IMR-90 (cell line): ENCODE measurements around the gene SNX21. TPM values are rescaled to one million over a fixed set of nuclear protein-coding genes. Genes with fewer than 3 reads are reported as not detected.
A peak's percentile ranks its signal among the peaks of the same experiment; 100 is the strongest.

Experiments used
- ATAC-seq: fragments of 200-7000 bp; cut with Tn5 transposase; 2 replicates; pipeline ENCODE4 v1.9.1; 2020; ENCODE audit warnings: low read depth, mild to moderate bottlenecking, moderate library complexity
- BruUV-seq: library from RNA; stranded (reverse); fragments of 400-500 nt; replicated peaks from 2 replicates; lab custom pipeline; 2021; lab: Mats Ljungman, UMichigan
- CTCF ChIA-PET: fragments of 300-600 bp; formaldehyde crosslinking; extraction: SDS; loops from one replicate; lab custom pipeline; 2021; ENCODE audit warnings: antibody characterized with exemption; lab: Yijun Ruan, JAX
- POLR2A ChIA-PET: fragments of 300-600 bp; sonication (Branson Sonifier 250); formaldehyde crosslinking; loops from one replicate; lab custom pipeline; 2022; ENCODE audit warnings: antibody characterized with exemption; ENCODE audit not compliant: unreplicated experiment; lab: Charles Lee
- DNase-seq: peaks from one replicate; pipeline ENCODE4 v3.0.0; 2013
- H2AFZ ChIP-seq: replicated peaks from 2 replicates; pipeline ENCODE3; 2013; ENCODE audit warnings: low read length, mild to moderate bottlenecking; ENCODE audit not compliant: poor library complexity
- H2AK5ac ChIP-seq: 2 replicates; pipeline ENCODE4 v1.6.1; 2013; ENCODE audit warnings: low read depth, low read length, inconsistent platforms
- H2AK9ac ChIP-seq: replicated peaks from 2 replicates; pipeline ENCODE3; 2013; ENCODE audit warnings: mild to moderate bottlenecking, low read depth, low read length, moderate library complexity; ENCODE audit not compliant: poor library complexity
- H2BK120ac ChIP-seq: 2 replicates; pipeline ENCODE4 v1.6.1; 2013; ENCODE audit warnings: low read depth, low read length, inconsistent platforms
- H2BK15ac ChIP-seq: 3 replicates; pipeline ENCODE4 v1.6.1; 2013; ENCODE audit warnings: low read depth, low read length, inconsistent platforms
- H2BK20ac ChIP-seq: 2 replicates; pipeline ENCODE4 v1.6.1; 2013; ENCODE audit warnings: low read depth, mild to moderate bottlenecking, inconsistent platforms, low read length, moderate library complexity
- H2BK5ac ChIP-seq: 2 replicates; pipeline ENCODE4 v1.6.1; 2013; ENCODE audit warnings: mild to moderate bottlenecking, low read depth, low read length, inconsistent platforms; ENCODE audit not compliant: poor library complexity, severe bottlenecking
- H3K14ac ChIP-seq: replicated peaks from 2 replicates; pipeline ENCODE4 v1.6.1; 2013; ENCODE audit warnings: low read depth, low read length, inconsistent platforms
- H3K18ac ChIP-seq: 2 replicates; pipeline ENCODE4 v1.6.1; 2013; ENCODE audit warnings: low read depth, low read length, control low read depth
- H3K23ac ChIP-seq: 2 replicates; pipeline ENCODE4 v1.6.1; 2013; ENCODE audit warnings: low read depth, low read length, inconsistent platforms
- H3K27ac ChIP-seq: 2 replicates; pipeline ENCODE4 v1.5.1; 2013; ENCODE audit warnings: mild to moderate bottlenecking, control low read depth, low read length; ENCODE audit not compliant: insufficient read depth
- H3K27me3 ChIP-seq: 2 replicates; pipeline ENCODE4 v1.6.1; 2013; ENCODE audit warnings: low read length; ENCODE audit not compliant: control insufficient read depth, insufficient read depth
- H3K36me3 ChIP-seq: 2 replicates; pipeline ENCODE4 v1.6.1; 2013; ENCODE audit warnings: low read length, mixed read lengths; ENCODE audit not compliant: control insufficient read depth, insufficient read depth
- H3K4ac ChIP-seq: 2 replicates; pipeline ENCODE4 v1.6.1; 2013; ENCODE audit warnings: low read depth, low read length, inconsistent platforms
- H3K4me1 ChIP-seq: 2 replicates; pipeline ENCODE4 v1.6.1; 2013; ENCODE audit warnings: low read length, mixed read lengths; ENCODE audit not compliant: control insufficient read depth, insufficient read depth
- H3K4me2 ChIP-seq: 2 replicates; pipeline ENCODE4 v1.6.1; 2013; ENCODE audit warnings: low read depth, mild to moderate bottlenecking, control low read depth, low read length, moderate library complexity
- H3K4me3 ChIP-seq: 2 replicates; pipeline ENCODE4 v1.5.1; 2013; ENCODE audit warnings: low read depth, mild to moderate bottlenecking, control low read depth, low read length, moderate library complexity; ENCODE audit not compliant: insufficient read depth
- H3K56ac ChIP-seq: 2 replicates; pipeline ENCODE4 v1.6.1; 2013; ENCODE audit warnings: low read length, inconsistent platforms; ENCODE audit not compliant: insufficient read depth; ENCODE audit errors: extremely low read depth
- H3K79me1 ChIP-seq, 2 experiments: 2 replicates each; pipeline ENCODE4 v1.6.1; 2013; ENCODE audit warnings: low read length in 2 of 2, inconsistent platforms in 1 of 2, low read depth in 1 of 2
- H3K9ac ChIP-seq: 2 replicates; pipeline ENCODE4 v1.6.1; 2013; ENCODE audit warnings: low read depth, low read length, control low read depth
- H3K9me1 ChIP-seq: 2 replicates; pipeline ENCODE4 v1.6.1; 2013; ENCODE audit warnings: low read length, inconsistent platforms; ENCODE audit not compliant: insufficient read depth
- H3K9me3 ChIP-seq: 2 replicates; pipeline ENCODE4 v1.6.1; 2013; ENCODE audit warnings: low read length; ENCODE audit not compliant: control insufficient read depth, insufficient read depth
- H4K20me1 ChIP-seq: 2 replicates; pipeline ENCODE4 v1.6.1; 2013; ENCODE audit warnings: low read length, inconsistent platforms; ENCODE audit not compliant: insufficient read depth
- H4K5ac ChIP-seq: 2 replicates; pipeline ENCODE4 v1.6.1; 2013; ENCODE audit warnings: mild to moderate bottlenecking, low read depth, low read length, control low read depth
- H4K8ac ChIP-seq, 2 experiments: 2 replicates each; pipeline ENCODE4 v1.6.1; 2013; ENCODE audit warnings: low read depth in 2 of 2, low read length in 2 of 2, control low read depth in 1 of 2, inconsistent platforms in 1 of 2
- H4K91ac ChIP-seq: 2 replicates; pipeline ENCODE4 v1.6.1; 2013; ENCODE audit warnings: low read depth, low read length, inconsistent platforms; ENCODE audit not compliant: insufficient read depth
- CHD1 ChIP-seq: IDR thresholded peaks from 2 replicates; pipeline ENCODE4 v1.6.1; 2012; ENCODE audit warnings: low read depth, low read length, improper control_type of control experiment
- FOS ChIP-seq: fragments of 150-350 bp; IDR thresholded peaks from 2 replicates; pipeline ENCODE4 v1.6.1; 2016; ENCODE audit warnings: low read depth, low read length
- MAFK ChIP-seq: IDR thresholded peaks from 2 replicates; pipeline ENCODE4 v1.6.1; 2012; ENCODE audit warnings: low read depth, low read length, improper control_type of control experiment
- MXI1 ChIP-seq: IDR thresholded peaks from 2 replicates; pipeline ENCODE4 v1.6.1; 2012; ENCODE audit warnings: low read depth, mild to moderate bottlenecking, low read length, moderate library complexity, borderline replicate concordance
- POLR2A ChIP-seq: IDR thresholded peaks from 2 replicates; pipeline ENCODE4 v1.6.1; 2012; ENCODE audit warnings: mild to moderate bottlenecking, low read depth, low read length
- RFX5 ChIP-seq: IDR thresholded peaks from 2 replicates; pipeline ENCODE4 v1.8.0; 2012; ENCODE audit warnings: low read depth, mild to moderate bottlenecking, low read length, moderate library complexity
- SMC3 ChIP-seq: fragments of 150-350 bp; IDR thresholded peaks from 2 replicates; pipeline ENCODE4 v1.6.1; 2016; ENCODE audit warnings: low read depth, mild to moderate bottlenecking, antibody characterized with exemption, low read length, moderate library complexity
- WGBS, 2 experiments: methylation state at CpG; one replicate each; pipeline versions ENCODE4 v1.1.5 to v1.1.7; 2013; ENCODE audit warnings: missing lambda C conversion rate in 2 of 2; ENCODE audit not compliant: insufficient read length in 1 of 2; ENCODE audit errors: extremely low coverage in 2 of 2; 5-methylcytosine and 5-hydroxymethylcytosine counted together
- dilution Hi-C: fragments of 300-500 bp; cut with HindIII; formaldehyde crosslinking; loops from one replicate; pipeline ENCODE4 v1.14.3; 2018; ENCODE audit warnings: low sequenced_read_pairs; ENCODE audit not compliant: unreplicated experiment
- in situ Hi-C: fragments of 300-500 bp; cut with MboI; formaldehyde crosslinking; loops from 3 replicates; pipeline ENCODE4 v1.14.3; 2019; ENCODE audit warnings: low sequenced_read_pairs, inconsistent platforms, mixed read lengths
- intact Hi-C: fragments of 100-400 bp; cut with micrococcal nuclease; formaldehyde crosslinking; loops from 2 replicates; pipeline ENCODE4 v1.10.0; 2022
- polyA plus RNA-seq, 3 experiments: library from polyadenylated mRNA; depleted of rRNA; stranded (reverse); fragments of >200 nt; gene quantifications; 2 replicates each; pipeline ENCODE4 v1.2.3, GENCODE V29; 2012; ENCODE audit warnings: low replicate concordance in 1 of 3
- total RNA-seq: library from RNA; depleted of rRNA; stranded (reverse); fragments of >200 nt; gene quantifications from 2 replicates; pipeline ENCODE4 v1.2.3, GENCODE V29; 2012
- TF ChIP-seq, protein P1 (sequence below): conservative IDR thresholded peaks from 2 replicates; pipeline ENCODE4 v1.5.1; 2012; ENCODE audit warnings: mild to moderate bottlenecking, low read depth, low read length, improper control_type of control experiment
- TF ChIP-seq, protein P2 (sequence below): fragments of 150-350 bp; IDR thresholded peaks from 2 replicates; pipeline ENCODE4 v1.6.1; 2016; ENCODE audit warnings: low read depth, mild to moderate bottlenecking, low read length, moderate library complexity, borderline replicate concordance

SNX21 gene
- total and polyA plus RNA-seq, 2 of the 4 experiments (the other 2 are of a cell fraction) = 11.1 to 17.9 TPM

DNA sequence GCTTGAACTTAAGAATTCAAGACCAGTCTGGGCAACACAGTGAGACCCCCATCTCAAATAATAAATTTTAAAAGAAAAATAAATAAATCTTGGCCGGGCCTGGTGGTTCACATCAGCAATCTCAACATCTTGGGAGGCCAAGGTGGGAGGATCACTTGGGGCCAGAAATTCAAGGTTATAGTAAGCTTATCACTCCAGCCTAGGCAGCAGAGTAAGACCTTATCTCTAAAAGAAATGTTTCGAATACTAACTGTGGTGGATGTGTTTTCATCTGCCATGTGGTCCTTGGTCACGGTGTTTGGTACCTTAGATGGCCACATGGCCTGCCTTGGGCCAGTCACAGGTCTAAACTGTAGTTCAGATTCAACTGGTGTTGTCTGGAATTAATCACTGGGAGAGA lies 15.4 kb upstream of the SNX21 start:
- Histone ChIP-seq H4K8ac (no peak overlapping the region), H2AFZ (no peak overlapping the region), H2BK120ac (no peak overlapping the region), H3K27me3 (no peaks in the 10 kb centered on the region; the same call in 1 of the 2 replicates), H3K56ac (no peak overlapping the region), H3K4me3 (no peak overlapping the region), H3K4me1 (peaks cover 18% of the 10 kb centered on the region), H3K18ac (no peak overlapping the region), H3K9me3 (no peaks in the 10 kb centered on the region), H3K4me2 (no peak overlapping the region), H2AK9ac (no peak overlapping the region), H3K79me1 (peaks cover 19 to 32% of the 10 kb centered on the region in 2 experiments), H3K9me1 (peaks cover 12% of the 10 kb centered on the region; the same call in 1 of the 2 replicates), H3K14ac (no peak overlapping the region), H2BK5ac (no peak overlapping the region), H3K27ac (no peak overlapping the region), H3K9ac (no peak overlapping the region), H3K4ac (no peak overlapping the region), H4K5ac (no peak overlapping the region), H2BK20ac (no peak overlapping the region), H2BK15ac (no peak overlapping the region), H4K91ac (no peak overlapping the region), H3K23ac (no peak overlapping the region), H3K36me3 (no peaks in the 10 kb centered on the region; the same call in 1 of the 2 replicates), H2AK5ac (peak overlapping the region; percentile 29), H4K20me1 (peaks cover 12% of the 10 kb centered on the region; the same call in 1 of the 2 replicates)
- DNase-seq (no peak), ATAC-seq (no peak)
- TF ChIP-seq SMC3 (no peak), RFX5 (no peak), MAFK (no peak), POLR2A (no peak), CHD1 (no peak), FOS (no peak), MXI1 (no peak)
- TF ChIP-seq, protein P1, sequence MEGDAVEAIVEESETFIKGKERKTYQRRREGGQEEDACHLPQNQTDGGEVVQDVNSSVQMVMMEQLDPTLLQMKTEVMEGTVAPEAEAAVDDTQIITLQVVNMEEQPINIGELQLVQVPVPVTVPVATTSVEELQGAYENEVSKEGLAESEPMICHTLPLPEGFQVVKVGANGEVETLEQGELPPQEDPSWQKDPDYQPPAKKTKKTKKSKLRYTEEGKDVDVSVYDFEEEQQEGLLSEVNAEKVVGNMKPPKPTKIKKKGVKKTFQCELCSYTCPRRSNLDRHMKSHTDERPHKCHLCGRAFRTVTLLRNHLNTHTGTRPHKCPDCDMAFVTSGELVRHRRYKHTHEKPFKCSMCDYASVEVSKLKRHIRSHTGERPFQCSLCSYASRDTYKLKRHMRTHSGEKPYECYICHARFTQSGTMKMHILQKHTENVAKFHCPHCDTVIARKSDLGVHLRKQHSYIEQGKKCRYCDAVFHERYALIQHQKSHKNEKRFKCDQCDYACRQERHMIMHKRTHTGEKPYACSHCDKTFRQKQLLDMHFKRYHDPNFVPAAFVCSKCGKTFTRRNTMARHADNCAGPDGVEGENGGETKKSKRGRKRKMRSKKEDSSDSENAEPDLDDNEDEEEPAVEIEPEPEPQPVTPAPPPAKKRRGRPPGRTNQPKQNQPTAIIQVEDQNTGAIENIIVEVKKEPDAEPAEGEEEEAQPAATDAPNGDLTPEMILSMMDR = no peak
- TF ChIP-seq, protein P2, sequence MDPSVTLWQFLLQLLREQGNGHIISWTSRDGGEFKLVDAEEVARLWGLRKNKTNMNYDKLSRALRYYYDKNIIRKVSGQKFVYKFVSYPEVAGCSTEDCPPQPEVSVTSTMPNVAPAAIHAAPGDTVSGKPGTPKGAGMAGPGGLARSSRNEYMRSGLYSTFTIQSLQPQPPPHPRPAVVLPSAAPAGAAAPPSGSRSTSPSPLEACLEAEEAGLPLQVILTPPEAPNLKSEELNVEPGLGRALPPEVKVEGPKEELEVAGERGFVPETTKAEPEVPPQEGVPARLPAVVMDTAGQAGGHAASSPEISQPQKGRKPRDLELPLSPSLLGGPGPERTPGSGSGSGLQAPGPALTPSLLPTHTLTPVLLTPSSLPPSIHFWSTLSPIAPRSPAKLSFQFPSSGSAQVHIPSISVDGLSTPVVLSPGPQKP = no peak
- BruUV-seq = no TSS peak
- CTCF ChIA-PET = no interaction called here
- dilution Hi-C loops = no loop called here
- intact Hi-C loops = no loop called here
- POLR2A ChIA-PET = no interaction called here
- 90% methylated on average over 2 of the region's 3 CpGs; no CpG with 5 or more reads in 1 of the 2 experiments for WGBS, 2 experiments
- in situ Hi-C loops = no loop called here
